Putamen (tissue), 1 donor: ENCODE measurements around the gene ERVH48-1.
"Not testable (repeated sequence)": the region's sequence is repeated elsewhere in the genome, so short reads cannot be mapped to it uniquely, and the experiment has no call there.

Experiments
- DNase-seq: peaks from one replicate; pipeline ENCODE4 v3.0.0-alpha.2; 2016; ENCODE audit warnings: low spot score

The ERVH48-1 gene

DNA sequence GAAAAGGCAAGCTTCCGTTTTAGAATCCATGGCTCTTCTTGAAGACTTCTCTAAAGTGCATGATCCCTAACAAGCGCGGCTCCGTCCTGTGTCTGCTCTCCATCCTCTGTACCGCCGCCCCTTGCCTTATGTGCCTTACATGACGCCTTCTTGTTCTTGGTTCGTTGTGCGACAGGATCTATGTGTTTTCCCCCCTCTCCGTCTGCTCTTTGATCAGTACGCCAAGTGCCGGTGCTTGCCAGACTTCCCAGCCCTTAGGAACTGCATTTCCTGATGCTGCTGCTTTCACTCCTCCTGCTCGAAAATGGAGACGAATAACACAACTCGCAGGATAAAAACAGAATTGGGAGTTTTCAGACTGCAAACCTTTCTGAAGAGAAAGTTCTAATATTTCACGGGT lies 19.2 kb downstream of the ERVH48-1 start:
- no peak for DNase-seq

GRCh38 chr21:42905195-42905594 lies 20.2 kb downstream of the ERVH48-1 start:
- no peak for DNase-seq

GRCh38 chr21:42903817-42904216 lies 21.6 kb downstream of the ERVH48-1 start:
- no peak for DNase-seq

DNA sequence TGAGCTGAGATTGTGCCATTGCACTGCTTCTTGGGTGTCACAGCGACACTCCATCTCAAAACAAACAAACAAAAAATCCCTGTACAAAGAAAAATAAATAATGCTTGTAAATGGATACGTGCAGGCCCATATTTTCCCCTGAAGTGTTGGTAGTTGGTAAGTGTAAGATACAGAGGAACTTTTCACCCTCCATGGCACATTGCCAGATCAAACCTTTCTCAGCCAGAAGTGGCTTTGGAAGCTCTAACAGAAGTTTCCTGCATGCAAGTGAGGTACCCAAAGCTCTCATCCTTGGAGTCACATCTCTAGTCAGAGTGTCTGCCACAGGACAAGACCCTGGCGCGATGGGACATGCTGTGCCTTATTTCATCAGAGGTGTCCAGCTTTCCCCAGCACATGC lies 25.0 kb downstream of the ERVH48-1 start:
- no peak for DNase-seq

- DNase-seq = peak; percentile 99
These were observed 32.3 kb downstream of the ERVH48-1 start, which contains the start of gene NDUFV3 for GRCh38 chr21:42892931-42893755. NDUFV3 (plus strand) TSS chr21:42893309; CDS start chr21:42893334, 25 bp downstream.

- no peak for DNase-seq
These were observed 32.9 kb downstream of the ERVH48-1 start for GRCh38 chr21:42892582-42892930.

- DNase-seq = no peak
These were observed 38.1 kb downstream of the ERVH48-1 start for GRCh38 chr21:42887326-42887725.

- no peak for DNase-seq
These were observed 41.5 kb downstream of the ERVH48-1 start for GRCh38 chr21:42883921-42884320.

- no peak for DNase-seq
These were observed 45.1 kb downstream of the ERVH48-1 start for GRCh38 chr21:42880352-42880751.

- DNase-seq = peak; percentile 95
These were observed 46.2 kb downstream of the ERVH48-1 start, which contains the start of gene WDR4 for GRCh38 chr21:42878993-42879787. WDR4 (minus strand) TSS chr21:42879539; CDS start chr21:42879495, 44 bp downstream.

DNA sequence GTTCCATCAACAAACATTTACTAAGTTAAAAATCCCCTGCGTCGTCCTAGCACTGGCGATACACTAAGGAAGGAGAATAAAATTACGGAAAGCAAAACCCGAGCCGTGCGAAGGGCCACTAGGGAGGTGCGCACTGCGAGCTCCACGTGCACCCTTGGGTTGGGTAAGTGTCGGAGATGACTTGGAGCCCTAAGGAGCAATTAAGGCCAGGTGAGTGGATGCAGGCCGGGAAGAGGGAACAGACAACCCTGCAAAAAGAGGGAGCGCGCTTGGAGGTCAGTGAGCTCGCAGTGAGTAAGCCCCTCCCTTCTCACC lies 46.8 kb downstream of the ERVH48-1 start:
- DNase-seq = no peak

- not testable (repeated sequence) for DNase-seq
These were observed 49.6 kb downstream of the ERVH48-1 start for GRCh38 chr21:42875811-42876210.

DNA sequence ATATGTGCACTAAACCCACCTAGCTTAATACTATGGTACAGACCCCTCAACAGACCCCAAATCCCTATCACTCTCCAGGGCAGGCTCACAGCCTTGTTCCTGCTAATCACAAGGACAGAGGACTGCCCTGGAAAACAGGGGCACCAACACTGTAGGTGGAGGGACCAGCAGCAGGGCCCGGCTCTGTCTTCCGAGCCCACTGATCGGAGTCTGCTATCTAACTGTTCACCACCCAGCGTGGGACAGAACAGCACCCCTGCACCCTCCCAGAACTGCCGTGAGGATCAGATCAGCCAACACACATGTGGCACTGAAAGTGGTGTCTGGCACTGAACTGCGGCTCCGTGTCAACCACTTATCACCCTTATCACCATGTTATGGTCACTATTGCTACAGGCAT lies 52.3 kb downstream of the ERVH48-1 start:
- DNase-seq = no peak

GRCh38 chr21:42868196-42868595 lies 57.2 kb downstream of the ERVH48-1 start:
- no peak for DNase-seq
